HG03045 (cell line): ENCODE results near the gene MOCS1.

Source experiments
- ATAC-seq: cut with Tn5 transposase; IDR thresholded peaks from one replicate; pipeline ENCODE4 v1.9.1; 2021; ENCODE audit warnings: mild to moderate bottlenecking, moderate library complexity; ENCODE audit not compliant: unreplicated experiment

MOCS1 gene

DNA sequence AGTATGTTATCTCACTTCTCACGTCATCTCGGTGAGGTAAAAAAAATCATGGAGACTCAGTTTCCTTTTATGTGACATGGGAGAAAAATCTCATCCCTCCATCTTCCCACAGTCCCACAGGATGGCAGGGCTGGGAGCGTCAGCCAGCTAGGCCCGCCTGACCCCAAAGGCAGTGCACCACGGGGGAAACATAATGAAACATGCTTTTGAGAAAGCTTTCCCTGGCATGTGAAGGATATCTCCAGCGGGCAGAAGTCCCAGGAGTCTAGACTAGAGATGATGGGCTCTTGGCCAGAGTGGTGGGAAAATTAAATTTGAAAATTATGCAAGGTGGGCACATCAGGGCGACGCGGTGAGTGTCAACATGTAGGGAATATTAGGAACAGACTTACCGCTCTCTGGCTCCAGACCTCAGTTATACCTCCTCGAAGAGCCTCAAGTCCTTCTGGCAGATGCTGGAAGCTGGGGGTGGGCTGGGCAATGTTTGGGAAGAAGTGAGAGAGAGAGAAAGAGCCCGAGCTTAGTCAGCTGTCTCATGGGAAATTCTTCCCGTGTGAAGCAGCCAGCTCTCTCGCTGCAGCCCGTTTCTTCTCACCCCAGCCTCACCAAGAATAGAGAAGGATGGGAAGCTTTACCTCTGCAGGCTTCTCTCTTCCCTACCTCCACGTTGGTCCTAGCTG, 52.3 kb downstream of the MOCS1 start:
- no peak for ATAC-seq

DNA sequence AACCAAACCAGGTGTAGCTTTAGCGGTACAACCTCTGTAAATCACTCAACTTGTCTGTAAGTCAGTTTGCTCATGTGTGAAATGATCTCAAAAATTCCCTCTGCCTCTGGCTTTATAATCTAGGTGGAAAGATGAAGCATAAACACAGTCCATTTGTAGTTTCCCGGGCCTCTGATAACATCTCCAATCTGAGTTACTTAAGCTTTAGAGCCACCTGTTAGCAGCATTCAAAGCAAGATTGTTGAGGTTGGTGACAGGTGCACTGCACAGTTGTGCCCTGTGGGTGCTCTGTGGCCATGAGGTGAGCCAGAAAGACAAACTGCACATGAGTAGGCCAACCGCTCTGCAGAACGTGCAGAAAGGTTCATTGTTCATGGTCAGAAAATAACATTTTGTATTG, 53.7 kb downstream of the MOCS1 start:
- ATAC-seq: no peak

DNA sequence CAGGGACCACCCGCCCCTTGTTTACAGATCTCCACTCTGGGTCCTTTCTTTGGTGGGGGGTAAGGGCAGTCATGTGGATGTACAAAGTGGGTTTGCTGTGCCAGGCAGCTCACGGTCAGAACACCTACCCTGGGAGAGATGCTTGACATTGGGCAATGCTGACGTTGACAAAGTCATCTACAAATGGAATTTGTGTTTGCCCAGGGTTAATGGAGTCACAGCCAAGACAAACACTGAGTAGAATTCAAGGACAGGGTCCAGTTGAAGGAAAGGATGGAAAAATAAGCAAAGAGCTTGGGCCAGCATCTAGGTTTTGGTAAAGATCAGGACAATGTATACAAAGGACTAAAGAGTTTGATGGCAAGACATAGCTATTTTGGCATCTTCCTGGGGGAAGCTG, 54.7 kb downstream of the MOCS1 start:
- ATAC-seq: no peak

DNA sequence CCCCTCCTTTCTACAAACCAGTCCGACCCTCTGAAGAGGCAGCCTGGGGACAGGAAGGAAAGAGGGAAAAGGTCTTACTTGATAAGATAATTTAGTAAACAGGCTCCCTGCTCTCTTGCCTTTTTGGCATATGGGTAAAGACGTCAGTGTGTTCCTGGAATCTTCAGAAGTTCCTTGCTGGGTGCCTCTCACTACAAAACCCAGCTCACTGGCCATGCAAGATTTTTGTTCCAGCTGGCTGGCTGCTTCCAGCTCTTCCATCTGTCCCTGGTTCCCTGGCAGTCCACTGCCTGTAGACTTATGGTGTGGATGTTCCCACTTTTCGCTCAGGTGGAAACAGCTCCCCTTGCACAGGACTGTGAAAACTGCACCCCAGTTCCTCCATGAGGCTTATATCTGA, 57.4 kb downstream of the MOCS1 start:
- no peak for ATAC-seq

DNA sequence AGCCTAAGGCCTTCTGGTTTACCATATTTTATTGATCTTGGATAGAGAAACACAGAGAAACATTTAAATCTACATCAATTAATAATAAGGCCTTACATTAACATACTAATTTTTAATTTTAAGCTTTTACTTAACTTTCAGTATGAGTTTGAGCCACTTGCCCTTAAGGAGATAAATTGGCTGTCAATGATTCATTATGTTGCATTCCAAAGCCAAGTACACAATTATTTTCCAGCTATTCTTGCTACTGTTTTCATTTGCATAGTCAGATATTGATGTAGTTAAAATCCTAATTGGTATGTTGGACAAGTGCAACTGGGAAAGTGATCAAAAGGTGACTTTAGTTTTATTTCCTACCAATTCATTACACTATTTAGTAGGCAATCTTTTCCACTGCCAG, 58.2 kb downstream of the MOCS1 start:
- no peak for ATAC-seq

DNA sequence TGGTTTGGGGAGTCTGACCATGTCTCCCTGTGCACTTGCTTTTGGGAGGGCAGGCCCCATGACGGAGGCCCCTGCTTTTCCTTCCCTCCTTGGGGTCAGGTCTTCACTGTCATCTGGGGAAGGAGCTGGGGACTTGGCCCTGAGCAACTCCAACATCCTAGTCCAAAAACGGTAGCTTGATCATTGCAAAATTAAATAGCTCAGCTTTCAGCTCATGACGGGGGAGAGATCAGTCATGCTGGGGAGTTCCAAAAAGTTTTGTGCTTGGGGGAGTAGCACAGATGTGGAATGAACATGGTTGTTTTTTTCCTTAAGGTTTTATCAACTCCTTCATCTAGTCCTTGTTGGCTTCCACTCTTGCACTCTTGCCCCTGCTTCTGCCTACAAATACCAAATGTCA, 60.8 kb downstream of the MOCS1 start:
- ATAC-seq: no peak

DNA sequence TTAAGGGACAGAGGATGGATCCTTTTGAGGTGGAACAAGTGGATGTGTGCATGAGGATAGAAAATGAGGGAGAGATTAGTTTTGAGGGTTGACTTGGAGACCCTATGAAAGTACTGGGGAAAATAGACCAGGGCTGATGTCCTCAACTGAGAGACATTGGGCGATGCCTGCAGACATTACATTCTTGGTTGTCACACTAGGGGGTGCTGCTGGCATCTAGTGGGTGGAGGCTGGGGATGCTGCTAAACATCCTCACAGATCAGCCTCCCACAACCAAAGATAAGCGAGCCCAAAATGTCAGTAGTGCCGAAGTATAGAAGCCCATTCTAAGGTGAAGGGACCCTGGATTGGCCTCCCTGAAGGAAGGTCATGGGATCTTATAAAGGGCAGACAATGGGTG, 63.3 kb downstream of the MOCS1 start:
- ATAC-seq: no peak

DNA sequence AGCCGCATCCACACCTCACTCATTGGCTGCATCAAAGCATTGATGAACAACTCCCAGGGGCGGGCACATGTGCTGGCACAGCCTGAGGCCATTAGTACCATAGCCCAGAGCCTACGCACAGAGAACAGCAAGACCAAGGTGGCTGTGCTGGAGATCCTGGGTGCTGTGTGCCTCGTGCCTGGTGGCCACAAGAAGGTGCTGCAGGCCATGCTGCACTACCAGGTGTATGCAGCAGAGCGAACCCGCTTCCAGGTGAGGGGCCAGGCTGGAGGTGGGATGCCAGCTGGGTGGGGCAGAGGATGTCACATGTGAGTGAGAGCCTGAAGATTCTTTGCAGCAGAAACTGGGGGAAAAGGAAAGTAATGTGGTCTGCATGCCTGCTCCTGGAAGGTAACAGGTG, 66.7 kb downstream of the MOCS1 start:
- no peak for ATAC-seq

DNA sequence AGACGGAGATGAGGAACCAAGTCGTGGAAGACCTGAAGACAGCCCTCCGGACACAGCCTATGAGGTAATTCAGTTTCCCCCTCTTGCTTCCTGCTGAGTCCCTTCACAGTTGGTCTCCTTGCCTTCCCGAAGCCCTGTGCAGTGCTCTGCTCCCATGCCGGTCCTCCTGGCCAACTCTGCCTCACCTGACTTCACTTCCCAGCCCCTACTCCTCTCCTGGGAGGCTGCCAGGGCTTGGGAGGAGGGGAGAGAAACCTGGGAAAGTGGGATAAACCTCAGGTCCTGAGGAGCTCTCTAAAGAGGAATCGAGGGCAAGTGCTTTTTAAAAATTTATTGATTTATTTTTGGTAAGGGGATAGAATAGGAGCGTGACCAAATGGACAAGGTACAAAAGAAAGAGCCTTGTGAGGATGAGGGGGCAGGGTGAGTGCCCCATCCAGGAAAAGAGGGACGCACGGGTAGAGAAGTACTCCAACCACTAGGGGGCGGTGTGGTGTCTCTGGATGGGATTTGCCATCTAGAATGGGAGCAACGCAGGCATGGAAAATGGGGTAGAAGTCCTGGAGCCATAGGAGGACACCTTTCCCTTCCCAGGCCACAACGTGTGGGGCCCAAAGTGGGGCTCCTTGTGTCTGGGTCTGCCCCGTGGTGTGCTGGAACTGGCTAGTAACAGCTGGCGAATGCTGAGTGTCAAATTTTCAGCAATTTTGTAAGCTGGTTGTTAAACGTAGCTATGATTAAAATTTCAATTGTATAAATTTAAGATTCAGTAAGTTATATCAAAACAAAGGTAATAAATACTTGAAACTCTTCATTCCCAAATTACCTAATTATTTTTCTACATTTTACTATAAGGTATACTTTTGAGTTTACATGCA, 69.0 kb downstream of the MOCS1 start:
- ATAC-seq: no peak

DNA sequence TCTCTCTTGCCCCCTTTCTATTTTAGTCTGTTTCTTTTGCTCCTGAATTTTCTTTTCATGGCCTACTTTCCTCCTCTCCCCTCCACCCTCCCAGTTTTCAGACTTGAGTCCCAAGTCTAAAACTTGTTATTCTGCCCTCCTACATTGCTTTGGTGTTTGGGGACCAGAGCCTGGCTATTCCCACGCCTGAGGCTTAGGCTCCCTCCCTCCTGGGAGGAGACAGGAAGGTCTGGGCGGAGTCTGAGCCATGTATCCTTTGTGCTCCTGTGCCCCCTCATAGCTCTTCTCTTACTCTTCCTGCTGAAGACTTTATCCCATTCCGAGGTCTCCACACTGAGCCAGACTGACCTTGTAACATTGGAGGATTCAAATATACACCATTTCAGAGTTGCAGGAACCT, 72.6 kb downstream of the MOCS1 start:
- ATAC-seq: no peak

DNA sequence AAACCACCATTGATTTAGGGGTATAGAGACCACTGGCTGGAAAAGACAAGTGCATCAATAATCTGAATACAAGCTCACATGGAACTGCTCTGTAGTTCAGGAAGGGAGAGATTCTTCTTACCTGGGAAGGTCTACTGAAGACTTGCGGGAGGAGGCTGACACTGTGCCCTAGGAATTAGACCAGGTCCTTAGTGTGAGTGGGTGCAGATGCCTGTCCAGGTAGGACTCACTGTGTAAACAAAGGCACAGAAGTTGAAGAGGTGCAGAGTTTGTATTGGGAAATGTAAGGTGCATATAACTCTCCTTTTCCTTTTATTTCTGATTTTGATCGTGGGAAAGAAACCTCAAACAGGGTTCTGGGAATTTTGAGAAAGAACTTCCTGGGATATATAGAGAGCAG, 75.2 kb downstream of the MOCS1 start:
- ATAC-seq: no peak

DNA sequence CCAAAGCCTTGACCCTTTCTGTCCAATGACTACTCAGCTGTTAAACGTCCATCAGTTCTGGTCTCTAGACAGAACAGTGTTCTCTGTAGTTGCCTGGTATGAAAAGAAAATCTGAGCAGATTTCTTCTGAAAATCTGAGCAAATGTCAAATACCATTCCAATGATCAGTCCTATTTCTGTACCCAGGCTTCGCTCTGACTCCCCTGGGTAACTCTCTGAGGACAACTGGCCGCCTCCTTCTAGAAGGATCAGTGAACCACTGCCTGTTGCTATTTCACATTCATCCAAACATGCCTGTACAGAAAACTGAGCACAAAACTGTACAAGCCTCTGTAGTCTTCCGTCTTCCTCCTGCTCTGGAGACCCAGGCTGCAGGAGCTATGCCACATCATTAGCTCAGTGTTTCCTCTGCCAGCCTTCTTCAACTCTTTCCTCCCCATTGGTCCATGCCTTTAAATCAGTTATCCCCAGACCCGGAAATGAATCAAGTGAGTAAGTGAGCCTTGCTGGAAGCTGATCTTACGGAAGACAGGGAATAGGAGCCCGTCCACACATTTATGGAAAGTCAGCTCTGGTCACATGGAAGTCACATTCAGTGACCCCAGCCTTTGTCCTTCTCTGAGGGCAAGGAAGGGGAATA, 78.8 kb downstream of the MOCS1 start:
- no peak for ATAC-seq
